Measurements from ENCODE around the gene TMPRSS13.

TMPRSS13 gene

GRCh38 chr11:117914398-117914761 is 14.8 kb downstream of the TMPRSS13 start:
- CTCF ChIA-PET = no interaction called here

GRCh38 chr11:117913736-117914397 is 15.3 kb downstream of the TMPRSS13 start:
- no peak for DNase-seq (ENCODE audit: extremely low spot score)
- no peak for TF ChIP-seq SUZ12 (IDR thresholded peaks at IDR 0.05)
- no peak for TF ChIP-seq FOXK2 (IDR thresholded peaks at IDR 0.05)
- TF ChIP-seq TARDBP (IDR thresholded peaks at IDR 0.05) = no peak
- TF ChIP-seq ELF4 (IDR thresholded peaks at IDR 0.05) = no peak
- no peak for TF ChIP-seq BHLHE40 (IDR thresholded peaks at IDR 0.05; ENCODE audit: borderline replicate concordance)
- no peak for TF ChIP-seq ZNF384 (IDR thresholded peaks at IDR 0.05)
- no peak for TF ChIP-seq PKNOX1 (IDR thresholded peaks at IDR 0.05)
- TF ChIP-seq FOXA1 (IDR thresholded peaks at IDR 0.05) = no peak
- no peak for TF ChIP-seq NFRKB (IDR thresholded peaks at IDR 0.05)
- TF ChIP-seq CTBP1 (IDR thresholded peaks at IDR 0.05; ENCODE audit: borderline replicate concordance) = no peak
- TF ChIP-seq HDGF (IDR thresholded peaks at IDR 0.05; ENCODE audit: borderline replicate concordance) = no peak
- CTCF ChIA-PET = no interaction called here
- POLR2A ChIA-PET = no interaction called here

More at GRCh38 chr11:117914398-117914761, 14.8 kb downstream of the TMPRSS13 start:
- POLR2A ChIA-PET = no interaction called here
- TF ChIP-seq TARDBP (IDR thresholded peaks at IDR 0.05) (no peak), PKNOX1 (IDR thresholded peaks at IDR 0.05) (no peak), ELF4 (IDR thresholded peaks at IDR 0.05) (no peak), HDGF (IDR thresholded peaks at IDR 0.05; ENCODE audit: borderline replicate concordance) (no peak), BHLHE40 (IDR thresholded peaks at IDR 0.05; ENCODE audit: borderline replicate concordance) (no peak), ARNT (IDR thresholded peaks at IDR 0.05) (no peak), L3MBTL2 (conservative IDR thresholded peaks at IDR 0.05) (no peak), ZNF384 (IDR thresholded peaks at IDR 0.05) (no peak)
- no peak for DNase-seq (ENCODE audit: extremely low spot score)

DNA sequence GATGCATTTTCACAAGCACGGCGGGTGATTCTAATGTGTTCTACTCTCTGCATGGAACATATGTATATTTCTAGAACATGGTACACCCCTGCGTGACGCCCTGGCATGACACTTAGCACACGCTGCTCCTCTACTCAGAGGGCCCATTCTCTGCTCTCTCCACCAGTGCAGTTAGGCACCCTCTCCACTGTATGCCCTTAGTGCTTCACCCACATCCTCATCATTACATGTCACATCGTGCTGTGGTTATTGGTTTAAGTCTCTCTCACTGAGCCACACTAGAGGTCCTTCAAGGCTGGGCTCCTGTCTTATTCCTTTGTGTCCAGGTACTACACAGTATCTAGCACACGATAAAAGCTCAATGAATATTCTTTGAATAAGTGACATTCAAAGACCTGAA is 16.7 kb downstream of the TMPRSS13 start:
- TF ChIP-seq HDGF (IDR thresholded peaks at IDR 0.05; ENCODE audit: borderline replicate concordance) = no peak
- TF ChIP-seq ZNF384 (IDR thresholded peaks at IDR 0.05) = no peak
- no peak for TF ChIP-seq PKNOX1 (IDR thresholded peaks at IDR 0.05)
- TF ChIP-seq FOXA1 (IDR thresholded peaks at IDR 0.05) = no peak
- TF ChIP-seq NFRKB (IDR thresholded peaks at IDR 0.05) = no peak
- TF ChIP-seq L3MBTL2 (conservative IDR thresholded peaks at IDR 0.05) = no peak
- no peak for TF ChIP-seq BHLHE40 (IDR thresholded peaks at IDR 0.05; ENCODE audit: borderline replicate concordance)
- no peak for TF ChIP-seq LEF1 (IDR thresholded peaks at IDR 0.05; ENCODE audit: borderline replicate concordance)
- TF ChIP-seq FOXK2 (IDR thresholded peaks at IDR 0.05) = no peak
- no peak for TF ChIP-seq TARDBP (IDR thresholded peaks at IDR 0.05)
- TF ChIP-seq ELF4 (IDR thresholded peaks at IDR 0.05) = no peak
- no peak for TF ChIP-seq SP1 (IDR thresholded peaks at IDR 0.05)
- no peak for TF ChIP-seq SUZ12 (IDR thresholded peaks at IDR 0.05)
- TF ChIP-seq ARNT (IDR thresholded peaks at IDR 0.05) = no peak
- no peak for TF ChIP-seq FOXM1 (IDR thresholded peaks at IDR 0.05; ENCODE audit: borderline replicate concordance)
- TF ChIP-seq CTBP1 (IDR thresholded peaks at IDR 0.05; ENCODE audit: borderline replicate concordance) = no peak
- ChIA-PET CTCF (no interaction called here), POLR2A (no interaction called here)
- DNase-seq (ENCODE audit: extremely low spot score) = no peak

DNA sequence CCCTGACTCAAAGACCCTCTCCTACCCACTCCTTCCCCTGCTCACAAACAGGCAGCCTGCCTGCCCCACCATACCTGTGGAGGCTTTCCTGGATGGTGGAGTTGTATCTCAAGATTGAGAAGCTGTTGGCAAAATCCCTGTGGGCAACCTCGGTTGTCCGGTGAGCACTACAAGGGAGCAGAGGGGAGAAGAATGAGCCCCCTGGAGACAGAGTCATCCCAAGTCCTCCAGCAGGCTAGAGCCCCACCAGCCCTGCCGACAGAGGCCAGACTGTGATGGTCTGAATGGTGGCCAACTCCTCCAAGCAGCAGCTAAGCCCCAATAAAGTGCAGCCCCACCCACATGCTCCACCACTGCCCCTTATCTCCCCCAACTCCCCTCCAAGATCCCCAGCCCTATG is 17.5 kb downstream of the TMPRSS13 start:
- CTCF ChIA-PET = no interaction called here
- POLR2A ChIA-PET = no interaction called here
- TF ChIP-seq HDGF (IDR thresholded peaks at IDR 0.05; ENCODE audit: borderline replicate concordance) (no peak), BHLHE40 (IDR thresholded peaks at IDR 0.05; ENCODE audit: borderline replicate concordance) (no peak), PKNOX1 (IDR thresholded peaks at IDR 0.05) (no peak), FOXK2 (IDR thresholded peaks at IDR 0.05) (no peak), LEF1 (IDR thresholded peaks at IDR 0.05; ENCODE audit: borderline replicate concordance) (no peak), NFRKB (IDR thresholded peaks at IDR 0.05) (no peak), TARDBP (IDR thresholded peaks at IDR 0.05) (no peak)
- DNase-seq (ENCODE audit: extremely low spot score) = no peak

DNA sequence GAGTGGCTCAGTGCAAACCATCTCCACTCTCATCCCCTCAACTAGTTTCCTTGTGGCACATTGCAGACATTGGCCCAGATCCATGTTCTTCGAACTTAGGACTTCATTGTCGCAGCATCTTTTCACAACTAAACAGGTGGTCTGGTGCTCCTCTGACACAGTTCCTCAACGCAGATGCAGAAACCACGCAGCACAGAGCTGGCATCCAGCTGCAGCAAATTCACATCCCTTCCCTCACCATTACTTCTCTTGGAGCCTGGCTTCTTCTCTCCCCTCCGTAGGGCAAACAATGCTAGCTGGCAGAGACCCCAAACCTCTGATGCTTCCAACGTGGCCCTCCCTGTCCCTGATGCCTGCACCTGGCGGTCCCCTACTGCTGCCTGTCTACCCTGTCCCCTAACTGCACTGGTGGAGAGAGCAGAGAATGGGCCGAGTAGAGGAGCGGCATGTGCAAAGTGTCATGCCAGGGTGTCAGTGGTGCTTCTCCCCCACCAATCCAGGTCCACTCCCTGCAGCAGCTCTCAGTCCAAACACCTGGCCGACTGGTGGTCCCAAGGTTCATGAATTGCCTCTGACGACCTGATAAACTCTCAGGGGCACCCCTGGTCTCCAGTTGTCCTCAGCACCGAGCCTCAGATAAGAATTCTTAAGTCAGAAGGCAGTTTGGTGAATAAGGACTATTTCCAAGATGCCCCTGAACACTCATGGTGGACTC is 18.1 kb downstream of the TMPRSS13 start:
- CTCF ChIA-PET = interaction anchor here (0.6 kb wide), 1 partner anchor 218 kb away, joined by 3 read pairs; no protein-coding TSS in a partner anchor
- POLR2A ChIA-PET = no interaction called here
- no peak for TF ChIP-seq SP1 (IDR thresholded peaks at IDR 0.05)
- TF ChIP-seq HDGF (IDR thresholded peaks at IDR 0.05; ENCODE audit: borderline replicate concordance) = no peak
- TF ChIP-seq L3MBTL2 (conservative IDR thresholded peaks at IDR 0.05) = no peak
- TF ChIP-seq TARDBP (IDR thresholded peaks at IDR 0.05) = no peak
- TF ChIP-seq BHLHE40 (IDR thresholded peaks at IDR 0.05; ENCODE audit: borderline replicate concordance) = no peak
- no peak for TF ChIP-seq FOXM1 (IDR thresholded peaks at IDR 0.05; ENCODE audit: borderline replicate concordance)
- TF ChIP-seq SUZ12 (IDR thresholded peaks at IDR 0.05) = no peak
- no peak for TF ChIP-seq FOXK2 (IDR thresholded peaks at IDR 0.05)
- TF ChIP-seq ELF4 (IDR thresholded peaks at IDR 0.05) = no peak
- no peak for TF ChIP-seq NFRKB (IDR thresholded peaks at IDR 0.05)
- no peak for TF ChIP-seq FOXA1 (IDR thresholded peaks at IDR 0.05)
- no peak for TF ChIP-seq PKNOX1 (IDR thresholded peaks at IDR 0.05)
- no peak for TF ChIP-seq LEF1 (IDR thresholded peaks at IDR 0.05; ENCODE audit: borderline replicate concordance)
- TF ChIP-seq CTBP1 (IDR thresholded peaks at IDR 0.05; ENCODE audit: borderline replicate concordance) = no peak
- TF ChIP-seq ZNF384 (IDR thresholded peaks at IDR 0.05) = no peak
- TF ChIP-seq ARNT (IDR thresholded peaks at IDR 0.05) = no peak
- DNase-seq (ENCODE audit: extremely low spot score) = no peak

Data from HEK293T (cell line).